A673 (cell line): ENCODE results near the gene PEPD.

ENCODE experiments used
- EZH2 ChIP-seq: fragments of 200-600 bp; sonication (generic); IDR thresholded peaks from 2 replicates; pipeline ENCODE4 v1.6.1; 2017; ENCODE audit warnings: borderline replicate concordance, low read depth, mild to moderate bottlenecking, mixed read lengths, antibody characterized with exemption, low read length; ENCODE audit not compliant: poor library complexity, severe bottlenecking
- TF ChIP-seq, protein P1 (sequence below): fragments of 300-800, 200-600 bp; sonication (generic); conservative IDR thresholded peaks from 2 replicates; pipeline ENCODE4 v1.5.1; 2017; ENCODE audit warnings: low read depth, mild to moderate bottlenecking, antibody characterized with exemption, low read length, moderate library complexity, mixed read lengths

GRCh38 chr19:33440241-33440640 is 81.3 kb downstream of the PEPD start:
- TF ChIP-seq, protein P1, sequence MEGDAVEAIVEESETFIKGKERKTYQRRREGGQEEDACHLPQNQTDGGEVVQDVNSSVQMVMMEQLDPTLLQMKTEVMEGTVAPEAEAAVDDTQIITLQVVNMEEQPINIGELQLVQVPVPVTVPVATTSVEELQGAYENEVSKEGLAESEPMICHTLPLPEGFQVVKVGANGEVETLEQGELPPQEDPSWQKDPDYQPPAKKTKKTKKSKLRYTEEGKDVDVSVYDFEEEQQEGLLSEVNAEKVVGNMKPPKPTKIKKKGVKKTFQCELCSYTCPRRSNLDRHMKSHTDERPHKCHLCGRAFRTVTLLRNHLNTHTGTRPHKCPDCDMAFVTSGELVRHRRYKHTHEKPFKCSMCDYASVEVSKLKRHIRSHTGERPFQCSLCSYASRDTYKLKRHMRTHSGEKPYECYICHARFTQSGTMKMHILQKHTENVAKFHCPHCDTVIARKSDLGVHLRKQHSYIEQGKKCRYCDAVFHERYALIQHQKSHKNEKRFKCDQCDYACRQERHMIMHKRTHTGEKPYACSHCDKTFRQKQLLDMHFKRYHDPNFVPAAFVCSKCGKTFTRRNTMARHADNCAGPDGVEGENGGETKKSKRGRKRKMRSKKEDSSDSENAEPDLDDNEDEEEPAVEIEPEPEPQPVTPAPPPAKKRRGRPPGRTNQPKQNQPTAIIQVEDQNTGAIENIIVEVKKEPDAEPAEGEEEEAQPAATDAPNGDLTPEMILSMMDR = no peak
- no peak for TF ChIP-seq EZH2
